ENCODE measurements around the gene SLC9A4.
"Not testable (repeated sequence)": the region's sequence is repeated elsewhere in the genome, so short reads cannot be mapped to it uniquely, and the experiment has no call there.

Gene SLC9A4

DNA sequence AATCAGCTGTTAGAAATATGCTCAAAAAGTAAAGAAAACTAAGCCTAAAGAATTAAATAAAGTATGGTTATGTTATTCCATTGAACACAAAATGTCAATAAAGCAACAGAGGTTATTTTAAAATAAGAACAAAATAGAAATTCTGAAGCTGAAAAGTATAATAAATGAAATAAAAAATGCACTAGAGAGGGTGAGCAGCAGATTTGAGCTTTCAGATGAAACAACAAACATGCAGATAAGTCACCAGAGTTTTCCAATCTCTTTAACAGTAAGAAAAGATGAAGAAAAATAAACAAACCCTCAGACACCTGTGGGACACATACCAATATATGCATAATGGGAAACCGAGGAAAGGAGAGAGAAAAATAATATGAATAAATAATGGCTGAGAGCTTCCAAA is 76.0 kb downstream of the SLC9A4 start:
- DNase-seq (ENCODE audit: low read depth): no peak

- no peak for DNase-seq (ENCODE audit: low read depth)
Measured at GRCh38 chr2:102550151-102550550, 77.1 kb downstream of the SLC9A4 start.

- no peak for DNase-seq (ENCODE audit: low read depth)
Measured at GRCh38 chr2:102551329-102552096, 78.5 kb downstream of the SLC9A4 start.

- no peak for DNase-seq (ENCODE audit: low read depth)
Measured at GRCh38 chr2:102553601-102554000, 80.6 kb downstream of the SLC9A4 start.

- DNase-seq (ENCODE audit: low read depth): no peak
Measured at GRCh38 chr2:102558463-102558862, 85.4 kb downstream of the SLC9A4 start.

DNA sequence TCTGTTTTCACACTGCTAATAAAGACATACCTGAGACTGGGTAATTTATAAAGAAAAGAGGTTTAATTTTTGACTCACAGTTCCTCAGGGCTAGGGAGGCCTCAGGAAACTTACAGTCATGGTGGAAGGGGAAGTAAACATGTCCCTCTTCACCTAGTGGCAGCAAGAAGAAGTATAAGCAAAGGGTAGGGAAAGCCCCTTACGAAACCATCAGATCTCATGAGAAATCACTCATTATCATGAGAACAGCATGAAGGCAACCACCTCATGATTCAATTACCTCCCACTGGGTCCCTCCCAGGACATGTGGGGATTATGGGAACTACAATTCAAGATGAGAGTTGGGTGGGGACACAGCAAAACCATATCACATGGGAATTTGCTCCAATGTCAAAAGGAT is 89.5 kb downstream of the SLC9A4 start:
- DNase-seq (ENCODE audit: low read depth): not testable (repeated sequence)

GRCh38 chr2:102575888-102576287 is 102.9 kb downstream of the SLC9A4 start:
- no peak for DNase-seq (ENCODE audit: low read depth)

GRCh38 chr2:102578376-102578775 is 105.3 kb downstream of the SLC9A4 start:
- DNase-seq (ENCODE audit: low read depth): no peak

DNA sequence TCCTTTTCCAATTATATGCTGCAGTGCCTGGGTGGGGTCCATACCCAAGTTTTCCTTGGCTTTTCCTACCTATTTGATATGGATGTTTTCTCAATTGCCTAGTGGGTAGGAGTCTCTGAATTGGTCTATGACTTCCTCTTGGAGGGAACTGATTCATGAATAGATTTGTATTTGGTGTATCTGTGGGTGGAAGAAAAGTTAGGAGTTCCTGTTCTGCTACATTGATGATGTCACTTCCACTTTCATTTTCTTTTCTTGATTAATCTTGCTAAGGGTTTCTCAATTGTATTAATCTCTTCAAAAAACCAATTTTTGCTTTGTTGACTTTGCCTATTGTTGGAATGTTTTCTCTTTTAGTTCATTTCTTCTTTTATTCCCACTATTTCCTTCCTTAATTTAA is 108.9 kb downstream of the SLC9A4 start:
- DNase-seq (ENCODE audit: low read depth): no peak

GRCh38 chr2:102582845-102583244 is 109.8 kb downstream of the SLC9A4 start:
- no peak for DNase-seq (ENCODE audit: low read depth)
